ENCODE data around the gene PARM1.

Gene PARM1

GRCh38 chr4:75048208-75048879 lies 115.4 kb downstream of the PARM1 start:
- peak; percentile 34; the same call in 1 of the 2 replicates for TF ChIP-seq CTCF (IDR thresholded peaks at IDR 0.05; ENCODE audit: low read length)
- TF ChIP-seq EZH2 (IDR thresholded peaks at IDR 0.05; ENCODE audit: borderline replicate concordance, low read length): no peak
- H2AFZ ChIP-seq (ENCODE audit: low read length): no peak overlapping the region
- H3K36me3 ChIP-seq (ENCODE audit: insufficient read depth, low read length): no peaks in the 10 kb centered on the region
- H3F3A ChIP-seq (ENCODE audit: insufficient read depth, low read length): no peaks in the 10 kb centered on the region
- H3K9me2 ChIP-seq (ENCODE audit: low read depth, low read length): no peaks in the 10 kb centered on the region
- no peaks in the 10 kb centered on the region for H3K4me1 ChIP-seq (ENCODE audit: insufficient read depth, low read length, severe bottlenecking)
- H3K9ac ChIP-seq (ENCODE audit: low read length): no peak overlapping the region
- no peak overlapping the region for H3K4me2 ChIP-seq (ENCODE audit: low read length)
- H3K79me2 ChIP-seq (ENCODE audit: insufficient read depth, low read length): no peaks in the 10 kb centered on the region
- no peaks in the 10 kb centered on the region for H3K27me3 ChIP-seq (ENCODE audit: insufficient read depth, low read length)
- H3K27ac ChIP-seq (ENCODE audit: low read depth, low read length, poor library complexity, severe bottlenecking): no peak overlapping the region
- H3K9me3 ChIP-seq (ENCODE audit: low read length): no peaks in the 10 kb centered on the region
- no peak overlapping the region for H3K4me3 ChIP-seq (ENCODE audit: low read depth, low read length, poor library complexity, severe bottlenecking)
- H4K20me1 ChIP-seq (ENCODE audit: insufficient read depth, low read length): no peaks in the 10 kb centered on the region

- no peaks in the 10 kb centered on the region for H3F3A ChIP-seq (ENCODE audit: insufficient read depth, low read length)
- no peak overlapping the region for H3K4me3 ChIP-seq (ENCODE audit: low read depth, low read length, poor library complexity, severe bottlenecking)
- H3K79me2 ChIP-seq (ENCODE audit: insufficient read depth, low read length): no peaks in the 10 kb centered on the region
- no peaks in the 10 kb centered on the region for H3K9me3 ChIP-seq (ENCODE audit: low read length)
- no peaks in the 10 kb centered on the region for H3K9me2 ChIP-seq (ENCODE audit: low read depth, low read length)
- no peak overlapping the region for H3K27ac ChIP-seq (ENCODE audit: low read depth, low read length, poor library complexity, severe bottlenecking)
- H2AFZ ChIP-seq (ENCODE audit: low read length): no peak overlapping the region
- H3K4me1 ChIP-seq (ENCODE audit: insufficient read depth, low read length, severe bottlenecking): no peaks in the 10 kb centered on the region
- H3K27me3 ChIP-seq (ENCODE audit: insufficient read depth, low read length): no peaks in the 10 kb centered on the region
- TF ChIP-seq EZH2 (IDR thresholded peaks at IDR 0.05; ENCODE audit: borderline replicate concordance, low read length) (no peak), CTCF (IDR thresholded peaks at IDR 0.05; ENCODE audit: low read length) (no peak)
- H3K36me3 ChIP-seq (ENCODE audit: insufficient read depth, low read length): no peaks in the 10 kb centered on the region
- no peak overlapping the region for H3K9ac ChIP-seq (ENCODE audit: low read length)
- H3K4me2 ChIP-seq (ENCODE audit: low read length): no peak overlapping the region
- H4K20me1 ChIP-seq (ENCODE audit: insufficient read depth, low read length): no peaks in the 10 kb centered on the region
Measured at GRCh38 chr4:75051431-75051830, 118.5 kb downstream of the PARM1 start.

- Histone ChIP-seq H3K4me1 (ENCODE audit: insufficient read depth, low read length, severe bottlenecking) (no peaks in the 10 kb centered on the region), H4K20me1 (ENCODE audit: insufficient read depth, low read length) (no peaks in the 10 kb centered on the region), H3K4me3 (ENCODE audit: low read depth, low read length, poor library complexity, severe bottlenecking) (no peak overlapping the region), H3K9me2 (ENCODE audit: low read depth, low read length) (no peaks in the 10 kb centered on the region), H3K9me3 (ENCODE audit: low read length) (no peaks in the 10 kb centered on the region), H3K36me3 (ENCODE audit: insufficient read depth, low read length) (no peaks in the 10 kb centered on the region), H3K27me3 (ENCODE audit: insufficient read depth, low read length) (no peaks in the 10 kb centered on the region), H2AFZ (ENCODE audit: low read length) (no peak overlapping the region), H3K4me2 (ENCODE audit: low read length) (no peak overlapping the region), H3K9ac (ENCODE audit: low read length) (no peak overlapping the region), H3F3A (ENCODE audit: insufficient read depth, low read length) (no peaks in the 10 kb centered on the region), H3K79me2 (ENCODE audit: insufficient read depth, low read length) (no peaks in the 10 kb centered on the region), H3K27ac (ENCODE audit: low read depth, low read length, poor library complexity, severe bottlenecking) (no peak overlapping the region)
- TF ChIP-seq EZH2 (IDR thresholded peaks at IDR 0.05; ENCODE audit: borderline replicate concordance, low read length) (no peak), CTCF (IDR thresholded peaks at IDR 0.05; ENCODE audit: low read length) (no peak)
Measured at GRCh38 chr4:75053352-75053751, 120.4 kb downstream of the PARM1 start.

All from OCI-LY1 (cell line).